ENCODE results near the gene GPC5.

Gene GPC5

GRCh38 chr13:91721413-91721812 is 323.0 kb downstream of the GPC5 start:
- H3K27me3 Mint-ChIP-seq = no peaks in the 10 kb centered on the region
- H3K4me1 Mint-ChIP-seq (ENCODE audit: low read depth) = no peaks in the 10 kb centered on the region
- H3K9me3 Mint-ChIP-seq = no peaks in the 10 kb centered on the region
- H3K36me3 Mint-ChIP-seq (ENCODE audit: low read depth) = no peaks in the 10 kb centered on the region
- no peak overlapping the region for H3K4me3 Mint-ChIP-seq
- no peak overlapping the region for H3K27ac Mint-ChIP-seq

DNA sequence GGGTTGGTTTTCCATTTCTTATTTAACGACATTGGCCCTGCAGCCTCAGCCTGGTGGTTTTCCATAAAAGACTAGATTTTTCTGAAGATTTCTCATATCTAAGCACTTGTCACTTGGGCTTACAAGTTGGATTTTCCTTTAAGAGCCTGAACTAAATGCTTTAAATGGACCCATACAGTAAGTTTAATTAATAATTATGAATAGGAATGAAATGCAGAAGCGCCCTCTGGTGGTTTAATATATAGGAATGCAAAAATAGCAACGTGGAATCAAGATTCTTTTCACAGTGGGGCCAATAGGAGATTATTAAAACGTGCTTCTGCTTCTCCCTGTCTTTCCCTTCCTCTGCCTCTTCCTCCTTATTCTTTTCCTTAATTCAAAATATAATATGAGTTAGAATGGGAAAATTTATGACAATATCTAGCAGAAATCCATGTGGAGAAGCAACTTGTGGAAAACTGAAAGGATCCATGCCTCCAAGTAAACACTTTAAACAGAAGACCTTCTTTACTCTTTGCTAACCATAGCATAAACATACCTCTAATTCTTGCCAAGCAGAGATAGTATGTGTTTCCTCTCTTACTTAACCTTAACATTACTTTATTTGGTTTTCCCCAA is 324.0 kb downstream of the GPC5 start:
- Mint-ChIP-seq H3K27me3 (no peaks in the 10 kb centered on the region), H3K36me3 (ENCODE audit: low read depth) (no peaks in the 10 kb centered on the region), H3K9me3 (no peaks in the 10 kb centered on the region), H3K4me3 (no peak overlapping the region), H3K4me1 (ENCODE audit: low read depth) (no peaks in the 10 kb centered on the region), H3K27ac (no peak overlapping the region)

GRCh38 chr13:91724591-91724990 is 326.2 kb downstream of the GPC5 start:
- no peaks in the 10 kb centered on the region for H3K4me1 Mint-ChIP-seq (ENCODE audit: low read depth)
- H3K4me3 Mint-ChIP-seq = no peak overlapping the region
- H3K36me3 Mint-ChIP-seq (ENCODE audit: low read depth) = no peaks in the 10 kb centered on the region
- H3K27ac Mint-ChIP-seq = no peak overlapping the region
- H3K27me3 Mint-ChIP-seq = no peaks in the 10 kb centered on the region
- H3K9me3 Mint-ChIP-seq = no peaks in the 10 kb centered on the region

- H3K27ac Mint-ChIP-seq = no peak overlapping the region
- H3K27me3 Mint-ChIP-seq = no peaks in the 10 kb centered on the region
- H3K4me3 Mint-ChIP-seq = no peak overlapping the region
- H3K36me3 Mint-ChIP-seq (ENCODE audit: low read depth) = no peaks in the 10 kb centered on the region
- H3K4me1 Mint-ChIP-seq (ENCODE audit: low read depth) = no peaks in the 10 kb centered on the region
- no peaks in the 10 kb centered on the region for H3K9me3 Mint-ChIP-seq
These were observed 327.2 kb downstream of the GPC5 start for GRCh38 chr13:91725646-91726045.

DNA sequence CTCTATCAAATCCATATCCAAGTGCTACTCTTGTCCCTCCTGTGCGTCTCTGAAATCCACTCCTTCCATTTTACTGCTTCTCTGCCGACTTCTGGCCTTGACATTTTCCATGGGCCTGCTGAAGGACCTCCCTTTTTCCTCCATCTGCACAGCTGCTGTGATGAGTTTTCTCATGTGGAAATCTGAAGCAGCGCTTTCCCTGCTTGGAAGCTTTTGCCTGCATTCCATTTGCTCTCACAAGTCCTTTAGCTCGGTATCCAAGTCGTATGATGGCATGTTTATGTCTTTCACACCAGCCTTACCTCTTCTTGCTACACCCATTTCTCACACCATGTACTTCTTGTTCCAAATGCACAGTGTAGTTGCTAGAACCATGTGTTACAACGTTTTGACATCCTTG is 328.2 kb downstream of the GPC5 start:
- H3K9me3 Mint-ChIP-seq = no peaks in the 10 kb centered on the region
- H3K36me3 Mint-ChIP-seq (ENCODE audit: low read depth) = no peaks in the 10 kb centered on the region
- H3K4me3 Mint-ChIP-seq = no peak overlapping the region
- no peak overlapping the region for H3K27ac Mint-ChIP-seq
- H3K27me3 Mint-ChIP-seq = no peaks in the 10 kb centered on the region
- no peaks in the 10 kb centered on the region for H3K4me1 Mint-ChIP-seq (ENCODE audit: low read depth)

- H3K36me3 Mint-ChIP-seq (ENCODE audit: low read depth) = no peaks in the 10 kb centered on the region
- H3K4me1 Mint-ChIP-seq (ENCODE audit: low read depth) = no peaks in the 10 kb centered on the region
- no peak overlapping the region for H3K27ac Mint-ChIP-seq
- no peak overlapping the region for H3K4me3 Mint-ChIP-seq
- H3K9me3 Mint-ChIP-seq = no peaks in the 10 kb centered on the region
- no peaks in the 10 kb centered on the region for H3K27me3 Mint-ChIP-seq
These were observed 331.4 kb downstream of the GPC5 start for GRCh38 chr13:91729859-91730258.

GRCh38 chr13:91739751-91740150 is 341.3 kb downstream of the GPC5 start:
- Mint-ChIP-seq H3K27me3 (no peaks in the 10 kb centered on the region), H3K9me3 (peaks cover 3% of the 10 kb centered on the region), H3K4me3 (no peak overlapping the region), H3K27ac (no peak overlapping the region), H3K36me3 (ENCODE audit: low read depth) (no peaks in the 10 kb centered on the region), H3K4me1 (ENCODE audit: low read depth) (no peaks in the 10 kb centered on the region)

DNA sequence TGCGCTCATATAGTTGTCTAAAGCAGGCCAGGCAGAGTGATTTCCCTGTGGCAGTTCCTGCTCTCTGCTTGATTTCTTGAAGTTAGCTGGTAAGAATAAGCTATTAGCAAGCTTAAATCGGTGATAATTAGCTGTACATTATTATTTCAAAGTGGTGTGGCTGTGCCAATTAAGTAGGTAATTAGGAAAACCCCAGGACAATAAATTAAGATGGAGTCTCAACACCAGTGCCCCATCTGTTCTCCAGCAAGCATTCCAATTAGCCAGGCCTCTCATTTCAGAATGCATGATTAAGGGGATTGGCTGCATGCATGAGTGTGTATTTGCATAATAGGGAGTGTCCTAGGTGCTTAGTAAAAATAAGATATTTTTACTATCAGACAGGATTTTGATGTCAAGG is 342.3 kb downstream of the GPC5 start:
- no peaks in the 10 kb centered on the region for H3K27me3 Mint-ChIP-seq
- no peak overlapping the region for H3K27ac Mint-ChIP-seq
- H3K4me1 Mint-ChIP-seq (ENCODE audit: low read depth) = no peaks in the 10 kb centered on the region
- no peaks in the 10 kb centered on the region for H3K36me3 Mint-ChIP-seq (ENCODE audit: low read depth)
- H3K4me3 Mint-ChIP-seq = no peak overlapping the region
- peaks cover 3% of the 10 kb centered on the region for H3K9me3 Mint-ChIP-seq

DNA sequence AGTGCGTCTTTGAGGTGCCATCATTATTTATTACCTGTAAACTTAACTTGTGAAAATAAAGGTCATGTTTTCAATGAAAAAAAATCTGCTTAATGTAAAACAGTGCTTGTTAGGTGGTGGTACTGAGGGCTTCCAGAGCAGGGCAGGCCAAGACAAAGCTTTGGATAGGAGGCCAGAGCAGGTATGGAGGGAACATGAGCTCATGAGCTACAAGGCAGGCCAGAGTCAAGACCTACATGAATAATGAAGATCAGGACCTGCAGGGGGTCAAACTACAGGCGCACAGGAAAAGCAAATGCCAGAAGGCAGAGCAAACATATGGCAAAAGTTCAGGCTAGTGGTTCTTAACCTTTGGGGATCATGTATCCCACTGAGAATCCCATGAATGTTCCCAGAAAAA is 343.5 kb downstream of the GPC5 start:
- H3K4me1 Mint-ChIP-seq (ENCODE audit: low read depth) = no peaks in the 10 kb centered on the region
- no peak overlapping the region for H3K4me3 Mint-ChIP-seq
- H3K36me3 Mint-ChIP-seq (ENCODE audit: low read depth) = no peaks in the 10 kb centered on the region
- H3K9me3 Mint-ChIP-seq = peaks cover 3% of the 10 kb centered on the region
- H3K27me3 Mint-ChIP-seq = no peaks in the 10 kb centered on the region
- no peak overlapping the region for H3K27ac Mint-ChIP-seq

DNA sequence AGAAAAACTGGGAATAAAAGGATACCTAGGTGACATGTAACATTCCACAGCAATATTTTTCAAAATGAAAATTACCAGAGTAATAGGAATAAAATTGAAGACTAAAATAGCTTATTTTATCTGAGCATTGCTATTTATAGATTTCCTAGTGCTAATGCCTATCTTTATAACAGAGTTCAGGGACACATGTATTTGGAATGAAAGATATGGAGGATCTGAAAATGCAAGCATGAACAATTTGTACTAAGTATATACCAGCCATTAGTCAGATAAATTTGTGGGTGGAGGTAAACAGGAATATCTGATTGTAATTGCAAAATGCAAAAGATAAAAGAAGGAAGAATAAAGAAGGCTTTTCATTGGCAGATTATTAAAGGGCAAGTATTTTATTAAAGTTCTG is 345.9 kb downstream of the GPC5 start:
- Mint-ChIP-seq H3K27me3 (peaks cover 4% of the 10 kb centered on the region), H3K4me1 (ENCODE audit: low read depth) (no peaks in the 10 kb centered on the region), H3K4me3 (no peak overlapping the region), H3K9me3 (peaks cover 8% of the 10 kb centered on the region), H3K27ac (no peak overlapping the region), H3K36me3 (ENCODE audit: low read depth) (no peaks in the 10 kb centered on the region)

DNA sequence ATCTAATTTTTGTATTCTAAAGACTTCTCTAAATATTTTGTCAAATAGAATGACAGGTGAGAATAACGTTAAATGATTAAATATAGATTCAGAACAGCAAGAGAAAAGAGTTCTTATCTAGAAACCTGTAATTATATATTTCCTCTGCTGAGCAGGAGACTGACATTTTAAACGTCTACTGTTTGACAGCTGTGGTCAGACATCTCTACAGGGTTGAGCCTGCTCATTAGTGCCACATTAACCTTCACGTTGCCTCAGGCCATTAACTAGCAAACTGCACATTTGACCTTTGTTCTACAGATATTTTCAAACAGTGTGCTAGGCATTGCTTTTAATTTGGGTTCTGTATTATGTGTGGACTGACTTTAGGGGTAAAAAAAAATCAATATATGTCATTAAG is 347.5 kb downstream of the GPC5 start:
- Mint-ChIP-seq H3K4me3 (no peak overlapping the region), H3K27me3 (peaks cover 4% of the 10 kb centered on the region), H3K36me3 (ENCODE audit: low read depth) (no peaks in the 10 kb centered on the region), H3K9me3 (peaks cover 10% of the 10 kb centered on the region), H3K4me1 (ENCODE audit: low read depth) (no peaks in the 10 kb centered on the region), H3K27ac (no peak overlapping the region)

DNA sequence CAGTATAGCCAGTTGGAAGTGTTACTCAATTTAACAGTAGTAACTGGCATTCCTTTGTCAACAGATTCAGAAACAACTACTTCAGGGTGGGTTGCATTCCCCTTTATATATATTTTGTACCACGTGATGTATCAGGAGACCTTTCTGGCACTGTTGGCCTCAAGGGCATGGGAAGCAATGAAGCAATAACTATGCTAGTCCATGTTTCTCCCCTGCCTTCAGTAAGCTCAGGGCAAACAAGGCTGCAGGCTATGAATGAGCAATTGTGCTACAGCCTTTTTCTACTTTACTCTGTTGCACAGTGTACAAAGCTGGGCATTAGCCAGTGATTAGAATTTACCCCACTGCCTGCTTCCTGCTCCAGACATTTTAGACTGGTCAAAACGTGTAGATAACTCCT is 348.8 kb downstream of the GPC5 start:
- Mint-ChIP-seq H3K9me3 (peaks cover 13% of the 10 kb centered on the region), H3K27ac (no peak overlapping the region), H3K27me3 (peaks cover 4% of the 10 kb centered on the region), H3K4me1 (ENCODE audit: low read depth) (no peaks in the 10 kb centered on the region), H3K4me3 (no peak overlapping the region), H3K36me3 (ENCODE audit: low read depth) (no peaks in the 10 kb centered on the region)

DNA sequence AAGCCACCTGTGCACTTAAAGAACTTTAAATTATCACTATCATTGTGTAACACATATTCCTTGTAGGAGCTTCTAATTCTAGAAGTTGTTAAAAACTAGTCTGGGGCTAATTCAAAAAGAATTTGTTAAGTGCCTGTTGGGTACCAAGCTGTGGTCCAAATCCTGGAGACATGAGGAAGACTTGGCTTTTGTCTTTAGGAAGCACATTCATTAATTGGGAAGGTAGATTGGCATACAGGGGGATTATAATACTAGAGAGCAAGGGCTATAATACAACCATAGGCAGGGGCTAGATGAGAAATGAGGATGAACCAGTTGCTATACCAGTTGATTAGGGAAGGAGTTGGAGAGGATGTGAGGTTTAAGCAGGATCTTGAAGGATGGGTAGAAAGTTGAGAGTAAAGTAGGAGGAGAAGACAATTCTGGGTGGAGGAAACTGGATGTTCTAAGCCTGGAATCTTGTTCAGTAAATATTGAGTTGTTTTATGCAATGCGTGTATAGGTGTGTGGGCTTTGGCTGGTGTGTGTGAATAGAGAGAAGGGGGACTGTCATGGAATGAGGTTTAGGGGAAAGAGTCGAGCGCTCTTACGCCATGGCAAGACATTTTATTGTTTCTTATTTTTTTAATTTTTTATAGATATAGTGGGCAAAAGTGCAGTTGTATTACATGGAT is 350.1 kb downstream of the GPC5 start:
- Mint-ChIP-seq H3K4me1 (ENCODE audit: low read depth) (no peaks in the 10 kb centered on the region), H3K4me3 (no peak overlapping the region), H3K27ac (no peak overlapping the region), H3K27me3 (peaks cover 4% of the 10 kb centered on the region), H3K9me3 (peaks cover 13% of the 10 kb centered on the region), H3K36me3 (ENCODE audit: low read depth) (no peaks in the 10 kb centered on the region)

DNA sequence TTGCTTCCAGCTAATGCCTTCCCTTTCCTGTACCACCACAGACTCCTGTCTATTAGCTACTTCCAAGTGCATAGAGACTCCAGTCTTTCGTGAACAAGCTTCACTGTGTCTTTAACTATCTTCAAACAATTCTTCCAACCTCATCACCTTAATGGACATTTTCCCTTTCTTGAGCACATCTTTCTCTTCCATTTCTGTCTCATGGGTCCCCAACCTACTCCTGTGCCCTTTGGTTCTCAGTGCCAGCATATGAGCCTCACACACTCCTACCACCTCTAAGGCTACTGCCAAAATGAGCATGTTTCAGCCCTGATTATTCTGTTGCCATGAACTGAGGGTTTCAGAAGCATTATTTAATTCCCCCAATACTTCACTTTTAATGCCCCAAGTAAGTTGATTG is 360.3 kb downstream of the GPC5 start:
- H3K9me3 Mint-ChIP-seq = no peaks in the 10 kb centered on the region
- no peaks in the 10 kb centered on the region for H3K27me3 Mint-ChIP-seq
- no peaks in the 10 kb centered on the region for H3K36me3 Mint-ChIP-seq (ENCODE audit: low read depth)
- H3K4me3 Mint-ChIP-seq = no peak overlapping the region
- H3K27ac Mint-ChIP-seq = no peak overlapping the region
- no peaks in the 10 kb centered on the region for H3K4me1 Mint-ChIP-seq (ENCODE audit: low read depth)

- H3K27ac Mint-ChIP-seq = no peak overlapping the region
- H3K9me3 Mint-ChIP-seq = no peaks in the 10 kb centered on the region
- H3K4me1 Mint-ChIP-seq (ENCODE audit: low read depth) = no peaks in the 10 kb centered on the region
- H3K4me3 Mint-ChIP-seq = no peak overlapping the region
- H3K36me3 Mint-ChIP-seq (ENCODE audit: low read depth) = no peaks in the 10 kb centered on the region
- H3K27me3 Mint-ChIP-seq = no peaks in the 10 kb centered on the region
These were observed 364.5 kb downstream of the GPC5 start for GRCh38 chr13:91762957-91763356.

- Mint-ChIP-seq H3K27me3 (no peaks in the 10 kb centered on the region), H3K4me3 (no peak overlapping the region), H3K27ac (no peak overlapping the region), H3K36me3 (ENCODE audit: low read depth) (no peaks in the 10 kb centered on the region), H3K9me3 (no peaks in the 10 kb centered on the region), H3K4me1 (ENCODE audit: low read depth) (no peaks in the 10 kb centered on the region)
These were observed 366.1 kb downstream of the GPC5 start for GRCh38 chr13:91764527-91764926.
